ENCODE measurements around the gene CARS2.

The CARS2 gene

GRCh38 chr13:110652231-110652730 is 53.6 kb downstream of the CARS2 start:
- no peak for DNase-seq (ENCODE audit: low spot score)

GRCh38 chr13:110651726-110652230 is 54.1 kb downstream of the CARS2 start:
- no peak for DNase-seq (ENCODE audit: low spot score)

GRCh38 chr13:110651271-110651670 is 54.6 kb downstream of the CARS2 start:
- DNase-seq (ENCODE audit: low spot score): no peak

GRCh38 chr13:110650436-110650835 is 55.5 kb downstream of the CARS2 start:
- DNase-seq (ENCODE audit: low spot score): peak; percentile 53

- no peak for DNase-seq (ENCODE audit: low spot score)
These were observed 56.4 kb downstream of the CARS2 start for GRCh38 chr13:110649551-110649950.

- peak; percentile 45 for DNase-seq (ENCODE audit: low spot score)
These were observed 57.0 kb downstream of the CARS2 start for GRCh38 chr13:110648848-110649421.

GRCh38 chr13:110648146-110648819 is 57.6 kb downstream of the CARS2 start:
- peak; percentile 38 for DNase-seq (ENCODE audit: low spot score)

GRCh38 chr13:110647365-110647737 is 58.6 kb downstream of the CARS2 start:
- DNase-seq (ENCODE audit: low spot score): peak; percentile 42

GRCh38 chr13:110646442-110647364 is 59.2 kb downstream of the CARS2 start:
- DNase-seq (ENCODE audit: low spot score): no peak

GRCh38 chr13:110645750-110646149 is 60.2 kb downstream of the CARS2 start:
- DNase-seq (ENCODE audit: low spot score): no peak

- no peak for DNase-seq (ENCODE audit: low spot score)
These were observed 60.9 kb downstream of the CARS2 start for GRCh38 chr13:110644892-110645521.

- no peak for DNase-seq (ENCODE audit: low spot score)
These were observed 62.0 kb downstream of the CARS2 start for GRCh38 chr13:110643768-110644421.

GRCh38 chr13:110643324-110643723 is 62.6 kb downstream of the CARS2 start:
- no peak for DNase-seq (ENCODE audit: low spot score)

GRCh38 chr13:110642291-110642981 is 63.5 kb downstream of the CARS2 start:
- DNase-seq (ENCODE audit: low spot score): no peak

- DNase-seq (ENCODE audit: low spot score): no peak
These were observed 64.6 kb downstream of the CARS2 start for GRCh38 chr13:110641055-110642015.

- DNase-seq (ENCODE audit: low spot score): no peak
These were observed 65.3 kb downstream of the CARS2 start for GRCh38 chr13:110640591-110641029.

GRCh38 chr13:110639935-110640334 is 66.0 kb downstream of the CARS2 start:
- DNase-seq (ENCODE audit: low spot score): no peak

- no peak for DNase-seq (ENCODE audit: low spot score)
These were observed 66.8 kb downstream of the CARS2 start for GRCh38 chr13:110638814-110639806.

All from left forelimb (tissue), 1 donor.